Lower leg skin (tissue), 4 donors: ENCODE results near the gene TBXT. TPM values are rescaled to one million over a fixed set of nuclear protein-coding genes. Genes with fewer than 3 reads are reported as not detected.

Source experiments
- DNase-seq, 2 donors: peaks; one replicate each; pipeline ENCODE4 v3.0.0-alpha.2; 2019; ENCODE audit warnings: low spot score in 2 of 2
- H3K4me3 ChIP-seq: fragments of 200-600 bp; sonication (generic); 2 replicates; pipeline ENCODE4 v1.5.1; 2017; ENCODE audit warnings: mild to moderate bottlenecking, low read depth; ENCODE audit not compliant: poor library complexity, severe bottlenecking
- POLR2A ChIP-seq, 2 donors: fragments of 450-650 bp; IDR thresholded peaks; one replicate each; pipeline ENCODE4 v1.6.1; 2016 to 2017; ENCODE audit warnings: antibody characterized with exemption in 2 of 2, mild to moderate bottlenecking in 1 of 2, moderate library complexity in 1 of 2
- WGBS, 2 donors: methylation state at CpG; one replicate each; pipeline ENCODE4 v1.1.5; 2018; 5-methylcytosine and 5-hydroxymethylcytosine counted together
- intact Hi-C: fragments of 100-400 bp; cut with DNase I; formaldehyde crosslinking; loops from one replicate; pipeline ENCODE4 v1.15.0; 2023; ENCODE audit warnings: low total_unique reads
- total RNA-seq, 4 donors: library from RNA; depleted of rRNA; stranded (reverse); fragments of >200 nt; gene quantifications; one replicate each; pipeline ENCODE4 v1.1.0, GENCODE V29; 2016
- TF ChIP-seq, protein P1 (sequence below), 3 donors: fragments of 450-650 bp; IDR thresholded peaks; one replicate each; pipeline ENCODE4 v1.5.1; 2016; ENCODE audit warnings: antibody characterized with exemption in 3 of 3, mild to moderate bottlenecking in 3 of 3, moderate library complexity in 2 of 3

The TBXT gene
- total RNA-seq, 4 donors from 2014 or later = not detected

DNA sequence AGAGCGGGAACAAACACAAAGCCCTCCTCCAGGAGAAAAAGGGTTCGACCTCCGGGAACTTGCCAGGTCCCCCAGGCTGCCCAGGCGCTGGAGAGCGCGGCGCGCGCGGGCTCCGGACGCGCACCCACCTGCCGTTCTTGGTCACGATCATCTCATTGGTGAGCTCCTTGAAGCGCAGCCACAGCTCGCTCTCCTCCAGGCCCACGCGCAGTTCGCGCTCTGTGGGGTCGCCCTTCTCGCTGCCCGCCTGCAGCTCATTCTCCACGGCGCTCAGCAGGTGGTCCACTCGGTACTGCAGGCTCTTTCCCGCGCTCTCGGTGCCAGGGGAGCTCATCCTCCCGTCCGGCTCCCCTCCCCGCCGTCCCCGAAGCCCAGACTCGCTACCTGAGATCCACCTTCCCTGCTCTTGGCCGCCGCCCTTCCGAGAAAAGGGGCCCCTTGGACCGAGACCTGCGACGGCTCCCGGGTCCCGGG, 356 bp downstream of the TBXT start:
- H3K4me3 ChIP-seq = no peak overlapping the region
- intact Hi-C loops = no loop called here
- WGBS, 2 donors = 1 to 3% methylated on average over 23 to 32 of the region's 44 CpGs
- no peak for TF ChIP-seq POLR2A (IDR thresholded peaks at IDR 0.05)
- TF ChIP-seq, protein P1, sequence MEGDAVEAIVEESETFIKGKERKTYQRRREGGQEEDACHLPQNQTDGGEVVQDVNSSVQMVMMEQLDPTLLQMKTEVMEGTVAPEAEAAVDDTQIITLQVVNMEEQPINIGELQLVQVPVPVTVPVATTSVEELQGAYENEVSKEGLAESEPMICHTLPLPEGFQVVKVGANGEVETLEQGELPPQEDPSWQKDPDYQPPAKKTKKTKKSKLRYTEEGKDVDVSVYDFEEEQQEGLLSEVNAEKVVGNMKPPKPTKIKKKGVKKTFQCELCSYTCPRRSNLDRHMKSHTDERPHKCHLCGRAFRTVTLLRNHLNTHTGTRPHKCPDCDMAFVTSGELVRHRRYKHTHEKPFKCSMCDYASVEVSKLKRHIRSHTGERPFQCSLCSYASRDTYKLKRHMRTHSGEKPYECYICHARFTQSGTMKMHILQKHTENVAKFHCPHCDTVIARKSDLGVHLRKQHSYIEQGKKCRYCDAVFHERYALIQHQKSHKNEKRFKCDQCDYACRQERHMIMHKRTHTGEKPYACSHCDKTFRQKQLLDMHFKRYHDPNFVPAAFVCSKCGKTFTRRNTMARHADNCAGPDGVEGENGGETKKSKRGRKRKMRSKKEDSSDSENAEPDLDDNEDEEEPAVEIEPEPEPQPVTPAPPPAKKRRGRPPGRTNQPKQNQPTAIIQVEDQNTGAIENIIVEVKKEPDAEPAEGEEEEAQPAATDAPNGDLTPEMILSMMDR (IDR thresholded peaks at IDR 0.05) = no peak
- no peak for DNase-seq

GRCh38 chr6:166166314-166167257, 1.1 kb downstream of the TBXT start:
- 2 to 4% methylated on average over 35 to 58 of the region's 63 CpGs for WGBS, 2 donors
- TF ChIP-seq, protein P1 (IDR thresholded peaks at IDR 0.05) = no peak
- TF ChIP-seq POLR2A (IDR thresholded peaks at IDR 0.05) = no peak
- intact Hi-C loops = no loop called here
- no peak for DNase-seq
- no peak overlapping the region for H3K4me3 ChIP-seq

DNA sequence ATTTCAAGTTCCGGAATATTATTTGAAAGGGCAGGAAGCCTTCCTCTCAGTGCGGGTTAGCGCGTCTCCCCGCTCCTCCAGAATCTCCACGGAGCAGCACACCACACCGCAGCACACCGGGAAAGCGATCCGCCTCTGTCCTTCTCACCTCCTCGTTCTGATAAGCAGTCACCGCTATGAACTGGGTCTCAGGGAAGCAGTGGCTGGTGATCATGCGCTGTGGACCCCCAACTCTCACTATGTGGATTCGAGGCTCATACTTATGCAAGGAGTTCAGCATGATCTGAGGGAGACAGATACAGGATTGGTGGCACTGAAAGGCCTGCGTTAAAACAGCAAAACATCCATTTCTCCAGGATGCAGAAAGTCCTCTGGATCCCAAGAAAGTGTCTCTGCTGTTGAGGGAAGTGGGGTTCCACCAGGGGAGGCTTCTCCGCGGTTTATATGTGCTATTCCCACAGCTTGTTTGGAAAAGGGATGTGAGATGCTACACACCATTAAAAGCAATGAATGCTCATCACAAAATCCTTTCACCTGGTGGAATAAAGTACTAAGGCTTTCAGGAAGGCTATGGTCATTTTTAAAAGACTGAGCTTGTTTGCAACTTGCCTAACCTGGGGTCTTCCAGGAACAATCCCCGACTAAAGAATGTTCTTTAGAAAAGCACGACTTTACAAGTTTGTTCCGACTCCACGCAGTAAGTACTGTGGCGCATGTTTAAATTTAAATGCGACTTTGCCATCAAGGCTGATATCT, 1.9 kb downstream of the TBXT start:
- intact Hi-C loops = no loop called here
- no peak for DNase-seq
- 14 to 22% methylated on average over 23 of the region's 23 CpGs for WGBS, 2 donors
- H3K4me3 ChIP-seq = no peak overlapping the region
- TF ChIP-seq POLR2A (IDR thresholded peaks at IDR 0.05) = no peak
- TF ChIP-seq, protein P1 (IDR thresholded peaks at IDR 0.05) = no peak

DNA sequence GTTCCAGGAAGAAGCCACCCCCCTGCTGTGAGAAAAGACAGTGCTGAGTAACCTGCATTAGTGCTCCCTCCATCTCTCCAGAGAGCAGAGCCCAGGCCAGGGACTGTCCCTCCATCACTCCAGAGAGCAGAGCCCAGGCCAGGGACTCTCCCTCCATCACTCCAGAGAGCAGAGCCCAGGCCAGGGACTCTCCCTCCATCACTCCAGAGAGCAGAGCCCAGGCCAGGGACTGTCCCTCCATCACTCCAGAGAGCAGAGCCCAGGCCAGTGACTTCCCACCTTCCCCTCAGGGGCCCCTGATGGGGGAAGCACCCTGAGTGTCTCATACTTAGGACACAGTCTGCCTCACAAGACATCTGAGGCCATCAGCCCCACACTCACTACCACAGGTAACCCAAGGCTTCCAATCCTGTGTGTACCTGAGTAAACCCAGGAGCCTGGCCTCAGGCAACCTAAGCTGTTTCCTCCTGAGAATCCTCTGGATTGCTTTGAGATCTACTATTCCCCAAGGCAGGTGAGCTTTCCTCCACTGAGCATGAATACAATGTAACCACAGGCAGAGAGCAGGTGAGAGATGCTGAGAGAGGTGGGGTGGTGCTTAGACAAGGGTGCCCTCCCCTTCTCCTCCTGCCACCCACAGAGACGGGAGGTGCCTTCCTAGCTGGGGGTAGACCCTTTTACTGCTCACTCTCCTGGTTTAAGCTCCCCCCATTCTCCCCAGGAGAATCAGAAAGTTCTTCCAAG, 4.9 kb downstream of the TBXT start:
- no peak overlapping the region for H3K4me3 ChIP-seq
- 33 to 60% methylated on average over 1 of the region's 1 CpG for WGBS, 2 donors
- no peak for DNase-seq
- TF ChIP-seq POLR2A (IDR thresholded peaks at IDR 0.05) = no peak
- intact Hi-C loops = no loop called here

DNA sequence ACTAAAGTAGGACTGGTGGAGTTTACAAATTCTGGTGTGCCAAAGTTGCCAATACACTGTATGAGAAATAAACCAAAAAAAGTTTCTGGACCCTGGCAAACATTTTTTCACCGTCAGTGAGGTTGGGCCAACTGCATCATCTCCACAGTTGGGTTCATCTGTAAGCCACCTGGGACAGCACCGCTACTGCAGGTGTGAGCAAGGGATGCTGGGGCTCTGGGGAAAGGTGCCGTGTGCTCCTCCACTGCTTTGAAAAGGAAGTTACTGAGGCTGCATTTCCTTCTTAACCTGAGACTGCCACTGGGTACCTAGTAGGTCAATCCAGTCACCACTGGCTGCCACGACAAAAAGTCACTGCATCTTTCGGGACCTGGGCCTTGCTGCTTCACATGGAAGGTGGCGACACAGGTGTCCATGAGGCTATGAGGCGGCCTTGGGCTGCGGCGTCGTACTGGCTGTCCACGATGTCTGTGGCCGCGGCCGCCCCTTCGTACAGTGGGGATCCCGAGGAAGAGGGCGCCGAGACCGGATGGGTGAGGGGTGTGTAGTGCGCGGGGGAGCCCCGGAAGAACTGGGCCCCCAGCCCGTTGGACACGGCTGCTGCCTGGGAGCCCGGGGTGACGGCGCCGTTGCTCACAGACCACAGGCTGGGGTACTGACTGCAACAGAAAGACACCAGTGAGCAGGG, 9.6 kb downstream of the TBXT start:
- intact Hi-C loops = no loop called here
- TF ChIP-seq POLR2A (IDR thresholded peaks at IDR 0.05) = no peak
- TF ChIP-seq, protein P1 (IDR thresholded peaks at IDR 0.05) = no peak
- DNase-seq = peak in 1 of 2 donors; percentile 84
- no peak overlapping the region for H3K4me3 ChIP-seq
- 87 to 90% methylated on average over 21 to 28 of the region's 28 CpGs for WGBS, 2 donors
